NCI-H2107 treated with DMSO at 0.1 percent for 48 hours (cell line): Measurements from ENCODE around the gene EOLA2.
"Not testable (repeated sequence)": the region's sequence is repeated elsewhere in the genome, so short reads cannot be mapped to it uniquely, and the experiment has no call there.

Source experiments
- DNase-seq: peaks from one replicate; lab custom pipeline; 2025; ENCODE audit not compliant: unreplicated experiment; lab: John Stamatoyannopoulos, UW

EOLA2 gene

DNA sequence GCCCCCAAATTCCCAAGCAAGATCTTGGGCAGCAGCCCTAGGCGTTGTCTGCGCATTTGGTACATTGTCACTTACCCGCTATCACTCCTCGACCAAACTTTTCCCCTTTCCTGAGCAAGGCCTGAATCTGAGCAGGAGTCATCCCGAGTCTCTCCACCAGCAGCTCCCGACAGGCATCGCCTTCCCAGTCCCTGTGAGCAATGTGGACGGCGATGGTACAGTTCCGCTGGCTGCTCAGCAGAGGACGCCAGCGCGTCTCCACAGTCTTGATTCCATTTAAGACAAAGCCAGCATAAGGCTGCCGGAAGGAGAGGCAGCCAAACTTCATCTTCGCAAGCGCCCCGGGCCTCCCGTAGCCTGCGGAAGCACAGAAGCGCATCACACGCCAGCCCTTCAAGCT is 4.7 kb downstream of the EOLA2 start:
- not testable (repeated sequence) for DNase-seq

DNA sequence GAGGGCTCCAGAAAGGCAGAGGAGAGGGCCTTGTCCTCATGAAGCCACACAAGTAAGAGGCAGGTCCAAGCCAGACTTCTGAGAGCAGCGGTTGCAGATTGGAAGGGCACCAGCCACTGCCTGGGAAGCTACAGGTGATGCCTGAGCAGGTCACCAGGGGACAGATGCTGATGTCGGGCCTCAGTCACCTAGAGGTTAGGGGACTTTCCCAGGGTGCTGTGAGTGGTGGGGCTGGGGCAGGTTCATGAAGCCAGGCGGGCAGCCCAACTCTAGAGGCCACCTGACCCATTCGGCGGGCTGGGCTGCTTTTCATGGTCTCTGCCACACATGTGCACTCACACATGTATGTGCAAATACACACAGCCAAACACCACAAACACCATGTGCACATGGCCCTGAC is 5.3 kb downstream of the EOLA2 start:
- not testable (repeated sequence) for DNase-seq

DNA sequence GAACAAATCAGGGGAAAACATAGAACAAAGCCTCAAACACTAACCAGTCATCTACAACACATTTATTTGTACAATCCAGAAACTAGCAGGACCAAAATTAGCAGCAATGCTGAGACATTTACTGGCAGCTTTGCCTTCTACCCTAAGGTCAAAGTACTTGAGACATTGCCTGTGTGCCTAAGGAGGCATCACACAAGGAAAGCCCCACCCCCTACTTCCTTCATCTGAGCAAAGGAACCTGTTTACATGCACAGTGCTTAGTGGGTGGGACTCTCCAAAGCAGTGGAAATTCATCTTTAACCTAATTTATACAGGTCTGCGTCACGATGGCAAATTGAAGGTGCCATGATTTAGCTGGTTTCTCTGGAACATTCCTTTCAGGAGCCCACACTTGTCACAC is 6.1 kb downstream of the EOLA2 start:
- DNase-seq, result not testable (repeated sequence)

DNA sequence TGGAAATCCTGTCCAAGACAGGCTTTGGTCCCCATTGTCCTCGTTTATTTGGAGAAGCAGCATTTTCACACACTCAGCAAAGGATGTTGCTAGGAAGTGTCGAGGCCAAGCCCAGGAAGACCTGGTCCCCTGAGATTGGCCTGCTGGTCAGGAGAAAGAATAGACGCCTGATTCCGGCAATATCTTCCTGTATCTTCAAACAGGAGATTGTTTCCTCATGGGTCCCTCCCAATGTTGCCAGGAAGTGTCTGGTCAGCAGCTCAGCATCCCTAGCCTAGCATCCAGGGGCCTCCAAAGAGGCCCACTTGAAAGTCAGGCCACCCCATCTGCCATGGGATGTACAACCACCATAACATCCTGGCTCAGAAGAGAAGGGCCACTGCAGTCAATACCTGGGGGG is 6.9 kb downstream of the EOLA2 start:
- DNase-seq, result not testable (repeated sequence)

DNA sequence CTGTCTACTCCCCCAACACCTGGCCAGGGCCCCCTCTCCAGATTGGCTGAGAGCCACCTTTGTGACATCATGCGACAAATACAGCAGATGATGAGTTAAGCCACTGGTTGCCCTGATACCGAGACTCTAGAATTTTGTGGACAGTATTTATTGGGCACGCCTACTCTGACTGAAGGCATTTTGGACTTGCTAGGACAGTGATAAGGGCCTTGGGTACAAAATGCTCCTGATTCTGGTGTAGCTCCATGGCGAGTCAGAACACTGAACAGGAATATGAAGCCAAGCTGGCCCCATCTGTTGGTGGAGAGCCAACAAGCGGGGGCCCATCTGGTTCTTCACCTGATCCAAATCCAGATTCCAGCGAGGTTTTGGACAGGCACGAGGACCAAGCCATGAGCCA is 8.9 kb downstream of the EOLA2 start, which contains the start of gene HSFX4:
TSS of gene HSFX4 (plus strand) at position 174 of the 400 bp plus-strand sequence. CDS start at position 246, 72 bp downstream.
- not testable (repeated sequence) for DNase-seq

DNA sequence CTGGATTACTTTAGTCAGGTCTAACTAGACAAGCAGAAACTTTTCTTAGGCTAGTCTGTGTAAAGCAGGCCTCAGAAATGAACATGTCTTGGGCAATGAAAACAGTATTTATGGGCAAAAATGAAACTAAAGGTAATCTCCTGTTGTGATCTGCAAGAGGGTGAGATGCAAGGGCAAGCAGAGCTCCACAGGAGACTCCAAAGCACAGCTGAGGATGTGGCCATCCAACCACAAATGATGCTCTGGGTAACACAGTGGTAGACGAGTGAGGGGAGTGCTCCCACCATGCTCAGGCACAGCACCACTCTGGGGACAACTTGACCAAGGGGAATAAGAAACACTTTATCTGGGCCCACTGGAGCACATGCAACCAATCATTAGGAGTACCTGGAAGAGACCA is 9.7 kb downstream of the EOLA2 start:
- not testable (repeated sequence) for DNase-seq

DNA sequence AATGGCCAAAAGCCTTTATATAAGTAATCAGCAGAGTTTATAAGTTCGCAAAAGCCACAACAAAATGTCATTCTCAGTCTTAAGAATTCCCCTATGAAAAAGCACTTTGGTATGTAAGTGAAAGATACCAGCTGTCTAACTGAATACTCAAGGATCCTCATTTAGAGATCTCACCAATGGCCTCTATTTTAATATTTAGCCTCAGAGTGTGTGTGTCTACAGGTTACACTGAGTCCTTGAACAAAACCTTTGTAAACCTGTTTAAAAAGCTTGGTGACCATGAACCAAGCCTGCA is 10.4 kb downstream of the EOLA2 start:
- DNase-seq, result not testable (repeated sequence)

DNA sequence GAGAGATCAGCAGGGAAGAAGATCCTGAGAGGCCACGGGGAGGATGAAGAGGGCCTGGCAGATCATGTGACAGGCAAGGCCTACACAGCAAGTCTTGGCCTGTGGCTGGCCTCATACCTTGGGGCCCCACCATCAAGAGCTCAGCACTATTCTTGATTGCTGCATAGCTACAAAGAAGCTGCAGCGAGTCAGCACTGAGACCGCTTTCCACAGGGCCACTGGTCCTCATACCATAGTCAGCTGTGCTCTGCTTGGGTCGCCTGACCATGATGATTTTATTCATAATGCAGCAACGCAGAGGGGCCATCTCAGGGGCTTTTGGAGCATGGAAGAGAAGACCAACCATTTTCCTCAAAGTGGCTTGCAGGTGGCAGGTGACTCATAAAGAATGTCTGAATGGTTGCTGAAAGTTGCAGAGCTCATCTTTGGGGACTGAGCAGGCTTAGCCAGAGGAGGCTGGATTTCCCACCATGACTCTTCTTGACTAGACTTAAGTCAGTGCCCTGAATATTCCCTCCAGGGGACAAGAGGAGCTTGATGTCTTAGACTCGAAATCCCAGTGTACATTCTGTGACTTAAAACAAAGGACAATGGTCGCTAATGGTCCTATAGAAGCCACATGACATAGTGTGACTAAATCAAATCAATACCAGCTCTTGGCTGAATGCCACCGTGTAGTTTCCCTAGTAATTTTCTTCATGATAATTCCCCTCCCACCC is 10.9 kb downstream of the EOLA2 start:
- DNase-seq, result not testable (repeated sequence)

DNA sequence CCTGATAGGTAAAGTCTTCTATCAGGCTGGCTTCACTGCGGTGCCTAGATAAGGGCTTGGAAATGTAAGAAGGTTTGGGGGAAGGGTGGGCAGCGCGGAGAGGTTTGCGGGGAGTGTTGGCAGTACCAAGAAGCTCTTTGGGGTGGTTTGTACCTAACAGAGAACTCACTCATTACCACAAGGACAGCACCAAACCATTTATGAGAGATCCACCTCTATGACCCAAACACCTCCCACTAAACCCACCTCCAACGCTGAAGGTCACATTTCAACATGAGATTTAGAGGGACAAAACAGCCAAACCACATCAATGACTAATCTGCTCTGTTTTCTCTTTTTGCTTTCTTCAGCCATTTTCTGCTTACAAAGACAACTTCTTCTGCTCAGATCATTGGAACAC is 13.9 kb downstream of the EOLA2 start:
- not testable (repeated sequence) for DNase-seq

DNA sequence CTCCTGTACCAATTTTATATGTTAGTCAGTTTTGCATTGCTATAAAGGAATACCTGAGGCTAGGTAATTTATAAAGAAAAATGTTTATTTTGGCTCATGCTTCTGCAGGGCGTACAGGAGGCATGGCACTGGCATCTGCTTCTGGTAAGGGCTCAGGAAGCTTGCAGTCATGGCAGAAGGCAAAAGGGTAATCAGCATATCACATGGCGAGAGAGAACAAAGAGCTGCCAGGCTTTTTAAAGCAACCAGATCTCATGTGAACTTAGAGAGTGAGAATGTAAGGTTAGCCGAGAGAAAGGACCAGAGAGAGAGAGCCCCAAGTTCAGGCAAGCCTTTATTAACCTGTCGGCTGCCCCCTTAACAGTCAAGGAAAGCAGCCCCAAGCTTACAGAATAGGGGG is 14.5 kb downstream of the EOLA2 start:
- not testable (repeated sequence) for DNase-seq

DNA sequence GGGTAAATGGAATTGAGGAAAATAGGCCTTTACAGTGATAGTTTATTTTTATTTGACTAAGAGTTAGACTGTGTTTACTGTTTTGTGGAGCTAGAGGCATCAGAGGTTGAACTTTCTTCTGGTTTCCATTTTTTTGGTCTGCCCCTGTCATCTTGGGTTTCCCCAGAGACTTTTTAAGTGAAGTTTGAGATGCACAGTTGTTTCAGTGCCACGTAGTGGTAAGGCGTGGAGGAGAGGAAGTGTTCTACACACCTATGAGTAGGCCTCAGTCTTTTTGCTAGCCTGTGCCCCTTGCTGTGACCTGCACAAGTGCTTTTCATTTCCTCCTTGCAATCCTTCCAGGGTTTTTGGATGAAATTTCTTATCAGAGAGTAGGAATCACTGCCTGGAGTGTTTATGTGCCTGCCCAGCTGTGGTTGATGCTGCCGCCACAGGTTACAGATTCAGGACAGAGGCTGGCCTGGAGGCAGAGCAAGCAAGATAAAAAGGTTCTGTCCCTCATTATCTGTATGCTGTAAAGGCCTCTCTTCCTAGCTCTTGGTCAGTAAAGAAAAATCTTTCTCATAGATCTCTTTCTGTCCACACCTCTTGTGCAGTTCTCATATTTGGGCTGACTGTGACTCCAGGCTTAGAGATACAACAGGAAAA is 21.4 kb downstream of the EOLA2 start:
- no peak for DNase-seq

DNA sequence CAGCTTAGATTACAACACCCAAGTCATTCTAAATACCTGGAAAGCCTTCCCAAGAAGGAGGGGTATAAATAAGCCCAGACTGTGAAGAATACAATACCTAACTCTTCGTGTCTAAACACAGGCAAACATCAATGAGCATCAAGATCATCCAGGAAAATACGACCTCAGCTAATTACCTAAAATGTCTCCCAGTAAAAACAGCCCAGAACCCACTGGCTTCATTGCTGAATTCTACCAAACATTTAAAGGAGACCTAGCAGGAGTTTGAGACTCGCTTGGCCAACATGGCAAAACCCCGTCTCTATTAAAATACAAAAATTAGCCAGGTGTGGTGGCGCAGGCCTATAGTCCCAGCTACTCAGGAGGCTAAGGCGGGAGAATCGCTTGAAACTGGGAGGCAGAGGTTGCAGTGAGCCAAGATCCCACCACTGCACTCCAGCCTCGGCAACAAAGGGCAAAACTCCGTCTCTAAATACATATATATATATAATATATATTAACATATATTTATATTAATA is 28.1 kb downstream of the EOLA2 start:
- DNase-seq, result no peak

DNA sequence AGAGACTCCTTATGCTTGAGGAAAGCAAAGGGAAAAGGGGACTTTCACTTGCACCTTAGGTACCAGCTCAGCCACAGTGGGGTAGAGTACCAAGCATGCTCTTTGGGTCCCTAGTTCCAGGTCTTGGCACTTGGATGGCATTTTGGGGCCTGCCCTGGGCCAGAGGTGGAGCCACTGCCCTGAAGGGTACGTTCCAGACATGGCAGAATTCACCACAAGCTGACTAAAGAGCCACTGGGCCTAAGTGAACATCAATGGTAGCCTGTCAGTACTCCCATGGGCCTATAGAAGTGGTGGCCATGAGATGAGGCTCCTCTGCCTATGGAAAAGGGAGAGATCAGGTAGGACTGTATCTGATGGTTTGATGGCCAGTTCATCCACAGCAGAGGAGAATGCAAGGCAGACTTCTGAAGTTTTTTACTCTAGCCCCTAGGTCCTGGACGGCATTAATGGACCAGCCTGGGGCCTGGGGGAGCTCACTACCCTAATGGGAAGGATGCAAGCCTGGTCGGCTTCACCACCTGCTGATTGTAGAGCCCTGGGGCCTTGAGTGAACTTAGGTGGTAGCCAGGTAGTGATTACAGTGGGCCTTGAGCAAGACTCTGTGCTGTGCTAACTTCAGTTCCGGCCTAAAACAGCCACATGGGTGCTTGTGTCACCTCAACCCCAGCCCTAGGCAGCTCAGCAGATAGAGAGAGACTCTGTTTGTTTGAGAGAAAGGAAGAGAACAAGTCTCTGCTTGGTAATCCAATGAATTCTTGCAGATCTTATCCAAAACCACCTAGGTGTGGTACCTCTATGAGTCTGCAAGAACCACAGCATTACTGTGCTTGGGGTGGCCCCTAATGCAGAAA is 28.7 kb downstream of the EOLA2 start:
- DNase-seq, result no peak

DNA sequence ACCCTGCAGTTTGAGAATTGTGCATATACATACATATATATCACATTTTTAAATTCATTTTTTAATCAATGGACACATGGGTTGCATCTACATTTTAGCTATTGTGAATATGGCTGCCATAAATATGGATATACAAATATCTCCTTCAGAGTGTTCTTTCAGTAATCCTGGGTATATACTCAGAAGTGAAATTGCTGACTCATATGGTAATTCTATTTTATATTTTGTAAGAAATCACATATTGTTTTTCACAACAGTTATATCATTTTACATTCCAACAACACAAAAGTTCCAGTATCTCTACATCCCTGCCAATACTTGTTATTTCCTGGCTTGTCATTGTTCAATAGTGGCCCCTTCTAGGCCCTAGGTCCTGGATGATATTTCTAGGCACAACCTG is 29.6 kb downstream of the EOLA2 start:
- DNase-seq, result no peak

DNA sequence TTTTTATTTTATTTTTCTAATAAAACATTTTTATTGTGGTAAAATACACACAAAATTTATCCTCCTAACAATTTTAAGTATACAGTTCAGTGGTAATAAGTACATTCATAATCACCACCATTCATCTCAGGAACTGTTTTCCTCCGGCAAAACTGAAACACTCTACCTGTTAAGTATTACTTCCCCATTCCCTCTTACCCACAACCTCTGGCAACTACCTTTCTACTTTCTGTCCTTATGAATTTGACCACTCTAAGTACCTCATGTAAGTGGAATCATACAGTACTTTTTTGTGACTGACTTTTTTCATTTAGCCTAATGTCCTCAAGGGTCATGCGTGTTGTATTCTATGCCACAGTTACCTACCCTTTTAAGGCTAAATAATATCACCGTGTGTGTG is 30.0 kb downstream of the EOLA2 start:
- no peak for DNase-seq

DNA sequence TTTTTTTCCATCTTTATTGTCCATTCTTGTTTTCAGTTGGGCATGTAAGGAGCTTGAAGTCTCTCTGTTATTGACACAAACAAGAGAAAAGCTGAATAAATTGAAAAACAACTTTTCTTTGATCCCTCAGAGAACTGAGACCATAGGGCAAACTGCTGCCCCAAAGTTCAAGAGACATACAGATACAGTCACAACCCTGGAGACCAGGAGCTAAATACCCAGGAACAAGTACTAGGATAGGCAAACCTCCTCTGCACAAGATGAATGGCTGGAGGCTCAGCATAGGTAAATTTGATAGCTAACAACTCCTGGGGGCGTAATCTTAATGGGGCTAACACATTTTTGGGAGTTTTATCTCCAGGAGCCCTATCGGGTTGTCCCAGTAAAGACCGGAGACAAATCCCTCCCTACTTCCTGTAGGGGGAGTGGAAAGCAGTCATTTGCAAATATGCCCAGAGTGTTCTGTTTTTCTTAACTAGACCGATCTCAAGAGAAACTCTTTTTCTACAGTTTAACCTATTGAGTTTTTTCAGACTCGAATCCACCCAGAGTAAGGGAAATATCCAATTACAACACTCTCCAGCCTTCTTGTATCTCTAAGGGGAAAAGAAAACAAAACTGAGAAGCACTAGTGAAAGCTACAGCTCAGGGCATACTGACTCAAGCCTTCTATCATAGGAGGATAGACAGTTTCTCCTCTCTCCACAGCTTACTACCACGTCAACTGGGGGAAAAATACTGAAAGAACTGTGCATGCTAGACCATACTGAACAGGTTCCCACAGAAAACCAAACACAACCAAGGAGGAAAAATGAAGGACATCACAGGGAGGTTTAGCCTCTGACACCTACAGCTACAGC is 34.2 kb downstream of the EOLA2 start:
- DNase-seq, result no peak

DNA sequence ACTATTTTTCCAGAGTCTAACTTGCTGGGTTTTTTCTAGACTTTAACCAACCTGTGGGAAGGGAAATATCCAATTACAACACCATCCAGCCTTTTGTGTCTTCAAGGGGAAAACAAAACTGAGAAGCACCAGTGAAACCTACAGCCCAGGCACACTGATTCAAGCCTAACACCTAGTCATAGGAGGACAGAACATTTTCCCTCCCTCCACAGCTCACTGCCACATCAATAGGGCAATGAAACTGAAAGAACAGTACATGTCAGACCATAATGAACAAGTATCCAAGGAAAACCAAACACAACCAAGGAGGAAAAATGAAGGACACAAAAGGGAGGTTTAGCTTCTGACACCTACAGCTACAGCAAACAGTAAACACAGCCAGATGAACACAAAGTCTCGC is 39.7 kb downstream of the EOLA2 start:
- DNase-seq, result no peak

DNA sequence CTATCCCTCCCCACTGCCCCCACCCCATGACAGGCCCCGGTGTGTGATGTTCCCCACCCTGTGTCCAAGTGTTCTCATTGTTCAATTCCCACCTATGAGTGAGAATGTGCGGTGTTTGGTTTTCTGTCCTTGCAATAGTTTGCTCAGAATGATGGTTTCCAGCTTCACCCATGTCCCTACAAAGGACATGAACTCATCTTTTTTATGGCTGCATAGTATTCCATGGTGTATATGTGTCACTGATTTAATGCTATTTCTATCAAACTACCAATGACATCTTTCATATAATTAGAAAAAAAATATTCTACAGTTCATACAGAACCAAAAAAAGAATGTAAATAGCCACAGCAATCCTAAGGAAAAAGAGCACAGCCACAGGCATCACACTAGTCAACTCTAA is 47.5 kb downstream of the EOLA2 start:
- not testable (repeated sequence) for DNase-seq
